ENCODE data around the gene TMBIM6. TPM values are rescaled to one million over a fixed set of nuclear protein-coding genes. Genes with fewer than 3 reads are reported as not detected.
"Not testable (repeated sequence)": the region's sequence is repeated elsewhere in the genome, so short reads cannot be mapped to it uniquely, and the experiment has no call there.

The TMBIM6 gene
- total RNA-seq, 1 donor from 2014 or later, result 188 TPM

DNA sequence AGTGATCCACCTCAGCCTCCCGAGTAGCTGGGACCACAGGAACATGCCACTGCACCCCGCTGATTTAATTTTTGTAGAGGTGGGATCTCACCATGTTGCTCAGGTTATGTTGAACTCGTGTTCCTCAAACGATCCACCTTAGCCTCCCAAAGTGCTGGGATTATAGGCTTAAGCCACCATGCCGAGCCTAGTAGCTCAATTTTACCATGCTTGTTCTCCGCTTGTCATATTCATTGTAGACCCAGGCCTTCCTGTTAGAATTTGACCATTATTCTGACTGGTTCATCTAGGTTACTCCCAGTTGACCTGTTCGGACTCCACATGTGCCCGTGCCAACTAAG lies 24.7 kb downstream of the TMBIM6 start:
- intact Hi-C loops (cut with DNase I), result no loop called here
- Histone ChIP-seq H3K9me3 (no peaks in the 10 kb centered on the region), H3K27ac (no peak overlapping the region), H3K4me3 (no peak overlapping the region), H3K36me3 (peaks cover 43 to 44% of the 10 kb centered on the region in 2 donors), H3K27me3 (no peaks in the 10 kb centered on the region), H3K4me1 (peaks cover 0 to 3% of the 10 kb centered on the region in 2 donors)
- DNase-seq (ENCODE audit: low spot score in 2 of 2), result peak in 1 of 2 donors; percentile 42
- TF ChIP-seq CTCF (IDR thresholded peaks at IDR 0.05), result no peak

GRCh38 chr12:49767333-49767732 lies 26.0 kb downstream of the TMBIM6 start:
- intact Hi-C loops (cut with DNase I), result no loop called here
- Histone ChIP-seq H3K4me3 (no peak overlapping the region), H3K27me3 (no peaks in the 10 kb centered on the region), H3K27ac (no peak overlapping the region), H3K4me1 (peaks cover 0 to 3% of the 10 kb centered on the region in 2 donors), H3K36me3 (peaks cover 30 to 32% of the 10 kb centered on the region in 2 donors), H3K9me3 (no peaks in the 10 kb centered on the region)
- TF ChIP-seq CTCF (IDR thresholded peaks at IDR 0.05), result no peak
- DNase-seq (ENCODE audit: low spot score in 2 of 2), result peak in 1 of 2 donors; percentile 16

DNA sequence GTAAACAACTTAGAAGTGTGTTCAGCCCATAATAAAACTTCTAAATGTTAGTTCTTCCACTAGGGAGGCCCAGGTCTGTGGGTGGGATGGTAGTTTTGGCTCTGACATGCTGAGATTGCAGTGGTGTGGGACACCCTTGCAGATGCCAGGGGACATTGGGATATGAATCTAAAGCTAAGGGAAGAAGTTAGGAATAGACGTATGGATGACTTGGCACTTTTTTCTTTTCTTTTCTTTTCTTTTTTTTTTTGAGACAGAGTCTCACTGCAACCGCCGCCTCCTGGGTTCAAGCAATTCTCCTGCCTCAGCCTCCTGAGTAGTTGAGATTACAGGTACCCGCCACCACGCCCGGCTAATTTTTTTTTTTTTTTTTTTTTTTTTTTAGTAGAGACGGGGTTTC lies 31.7 kb downstream of the TMBIM6 start:
- peak in 1 of 2 donors; percentile 5 for DNase-seq (ENCODE audit: low spot score in 2 of 2)
- intact Hi-C loops (cut with DNase I); H3K4me3 ChIP-seq; H3K27ac ChIP-seq; H3K36me3 ChIP-seq; H3K27me3 ChIP-seq; H3K4me1 ChIP-seq; H3K9me3 ChIP-seq: not testable (repeated sequence)

DNA sequence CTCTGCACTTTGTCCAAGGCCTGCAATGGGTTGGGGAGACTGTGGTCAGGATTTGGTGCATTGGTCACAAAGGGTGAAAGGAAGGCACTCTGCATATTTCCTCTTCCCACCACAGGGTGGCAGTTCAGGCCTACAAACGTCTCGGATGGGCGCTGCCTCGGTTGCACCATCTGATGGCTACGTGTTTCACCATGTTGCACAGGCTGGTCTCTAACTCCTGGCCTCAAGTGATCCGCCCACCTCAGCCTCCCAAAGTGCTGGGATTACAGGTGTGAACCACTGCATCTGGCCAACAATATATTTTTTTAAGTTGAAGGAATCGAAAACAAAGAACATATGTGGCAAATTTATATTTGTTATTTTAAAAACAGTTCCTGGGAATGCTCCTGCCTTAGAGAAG lies 35.1 kb downstream of the TMBIM6 start:
- peak in 1 of 2 donors; percentile 78 for DNase-seq (ENCODE audit: low spot score in 2 of 2)
- H3K27me3 ChIP-seq, result no peaks in the 10 kb centered on the region
- no peaks in the 10 kb centered on the region for H3K9me3 ChIP-seq
- no peak overlapping the region for H3K27ac ChIP-seq
- intact Hi-C loops (cut with DNase I), result loop anchor here (1.0 to 5.0 kb wide), 4 partner anchors 62 to 296 kb away; partner anchors contain the start of gene ASIC1
- H3K4me3 ChIP-seq, result no peak overlapping the region
- TF ChIP-seq CTCF (IDR thresholded peaks at IDR 0.05), result peak; percentile 70 to 83 (median 80)
- no peaks in the 10 kb centered on the region for H3K4me1 ChIP-seq
- no peaks in the 10 kb centered on the region for H3K36me3 ChIP-seq

- H3K27ac ChIP-seq, result no peak overlapping the region
- no peaks in the 10 kb centered on the region for H3K9me3 ChIP-seq
- no peak for TF ChIP-seq CTCF (IDR thresholded peaks at IDR 0.05)
- H3K36me3 ChIP-seq, result no peaks in the 10 kb centered on the region
- H3K27me3 ChIP-seq, result no peaks in the 10 kb centered on the region
- H3K4me3 ChIP-seq, result no peak overlapping the region
- intact Hi-C loops (cut with DNase I), result loop anchor here (1.0 to 5.0 kb wide), 4 partner anchors 62 to 295 kb away; partner anchors contain the start of gene ASIC1
- peak in 1 of 2 donors; percentile 56 for DNase-seq (ENCODE audit: low spot score in 2 of 2)
- H3K4me1 ChIP-seq, result no peaks in the 10 kb centered on the region
These were observed 35.5 kb downstream of the TMBIM6 start for GRCh38 chr12:49776858-49777257.

DNA sequence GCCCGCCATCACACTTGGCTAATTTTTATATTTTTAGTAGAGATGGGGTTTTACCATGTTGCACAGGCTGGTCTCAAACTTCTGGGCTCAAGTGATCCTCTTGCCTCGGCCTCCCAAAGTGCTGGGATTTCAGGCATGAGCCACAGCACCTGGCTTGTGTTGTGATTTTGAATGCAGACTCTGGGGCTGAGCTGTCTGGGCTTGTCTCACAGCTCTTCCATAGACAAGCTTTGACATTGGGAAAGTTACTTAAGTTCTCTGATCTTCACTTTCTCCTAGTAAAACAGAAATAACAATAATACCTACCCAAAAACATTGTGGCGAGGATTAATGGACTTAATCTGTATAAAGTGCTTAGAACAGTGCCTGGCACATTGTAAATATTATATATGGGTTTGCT lies 36.0 kb downstream of the TMBIM6 start:
- Histone ChIP-seq H3K27me3 (no peaks in the 10 kb centered on the region), H3K9me3 (no peaks in the 10 kb centered on the region), H3K4me1 (no peaks in the 10 kb centered on the region), H3K27ac (no peak overlapping the region), H3K36me3 (no peaks in the 10 kb centered on the region), H3K4me3 (no peak overlapping the region)
- no peak for DNase-seq (ENCODE audit: low spot score in 2 of 2)
- intact Hi-C loops (cut with DNase I), result loop anchor here (2.0 to 5.0 kb wide), 3 partner anchors 61 to 295 kb away; partner anchors contain the start of gene ASIC1
- TF ChIP-seq CTCF (IDR thresholded peaks at IDR 0.05), result no peak
